Panc1 (cell line): ENCODE results near the gene KLB.

Source experiments
- POLR2AphosphoS5 ChIP-seq: IDR thresholded peaks from 2 replicates; pipeline ENCODE4 v1.6.1; 2012; ENCODE audit warnings: mild to moderate bottlenecking, low read depth, low read length, moderate library complexity
- TCF7L2 ChIP-seq: IDR thresholded peaks from 2 replicates; pipeline ENCODE4 v1.6.1; 2011; ENCODE audit warnings: mild to moderate bottlenecking, low read depth, low read length, inconsistent platforms
- TF ChIP-seq, protein P1 (sequence below): fragments of 450-650 bp; IDR thresholded peaks from 2 replicates; pipeline ENCODE4 v1.5.1; 2017; ENCODE audit warnings: mild to moderate bottlenecking

DNA sequence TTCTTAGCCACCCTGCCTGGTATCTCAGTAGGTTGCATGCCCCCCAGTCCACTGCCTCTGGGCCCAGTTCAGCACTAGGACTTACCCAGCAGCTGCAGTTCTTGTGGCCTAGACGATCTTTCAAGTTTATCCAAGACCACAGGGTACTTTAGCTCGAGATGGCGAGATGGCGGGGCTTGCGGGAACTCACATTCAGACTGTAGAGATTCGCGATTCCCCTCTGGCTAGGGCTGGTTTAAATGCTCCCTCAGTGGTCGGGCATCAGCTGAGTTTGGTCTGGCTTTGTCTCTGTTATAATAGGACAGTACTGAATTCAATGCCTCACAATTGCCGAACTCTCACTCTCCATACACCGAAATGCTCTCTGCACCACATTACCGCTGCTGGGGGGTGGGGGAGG, 22.2 kb upstream of the KLB start:
- TF ChIP-seq, protein P1, sequence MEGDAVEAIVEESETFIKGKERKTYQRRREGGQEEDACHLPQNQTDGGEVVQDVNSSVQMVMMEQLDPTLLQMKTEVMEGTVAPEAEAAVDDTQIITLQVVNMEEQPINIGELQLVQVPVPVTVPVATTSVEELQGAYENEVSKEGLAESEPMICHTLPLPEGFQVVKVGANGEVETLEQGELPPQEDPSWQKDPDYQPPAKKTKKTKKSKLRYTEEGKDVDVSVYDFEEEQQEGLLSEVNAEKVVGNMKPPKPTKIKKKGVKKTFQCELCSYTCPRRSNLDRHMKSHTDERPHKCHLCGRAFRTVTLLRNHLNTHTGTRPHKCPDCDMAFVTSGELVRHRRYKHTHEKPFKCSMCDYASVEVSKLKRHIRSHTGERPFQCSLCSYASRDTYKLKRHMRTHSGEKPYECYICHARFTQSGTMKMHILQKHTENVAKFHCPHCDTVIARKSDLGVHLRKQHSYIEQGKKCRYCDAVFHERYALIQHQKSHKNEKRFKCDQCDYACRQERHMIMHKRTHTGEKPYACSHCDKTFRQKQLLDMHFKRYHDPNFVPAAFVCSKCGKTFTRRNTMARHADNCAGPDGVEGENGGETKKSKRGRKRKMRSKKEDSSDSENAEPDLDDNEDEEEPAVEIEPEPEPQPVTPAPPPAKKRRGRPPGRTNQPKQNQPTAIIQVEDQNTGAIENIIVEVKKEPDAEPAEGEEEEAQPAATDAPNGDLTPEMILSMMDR = no peak
- no peak for TF ChIP-seq POLR2AphosphoS5
- no peak for TF ChIP-seq TCF7L2
